Adrenal gland (tissue), 5 donors: Measurements from ENCODE around the gene RCN1.

Experiments
- POLR2A ChIP-seq, 2 donors: fragments of 450-650 bp; IDR thresholded peaks; one replicate each; pipeline ENCODE4 v1.6.1; 2017; ENCODE audit warnings: antibody characterized with exemption in 2 of 2, mild to moderate bottlenecking in 2 of 2, moderate library complexity in 1 of 2
- TF ChIP-seq, protein P1 (sequence below), 6 experiments: fragments of 450-650 bp in 4 of 6; fragments of 200-600 bp in 2 of 6; sonication (generic) in 1 of 6; IDR thresholded peaks; 1 replicate in 5 of 6; 2 replicates in 1 of 6; pipeline versions ENCODE4 v1.5.1 to v1.8.0; 2016 to 2021; ENCODE audit warnings: antibody characterized with exemption in 6 of 6, mild to moderate bottlenecking in 2 of 6, moderate library complexity in 1 of 6
- donor health status: DM: no; HTN: no; CAD: no.

DNA sequence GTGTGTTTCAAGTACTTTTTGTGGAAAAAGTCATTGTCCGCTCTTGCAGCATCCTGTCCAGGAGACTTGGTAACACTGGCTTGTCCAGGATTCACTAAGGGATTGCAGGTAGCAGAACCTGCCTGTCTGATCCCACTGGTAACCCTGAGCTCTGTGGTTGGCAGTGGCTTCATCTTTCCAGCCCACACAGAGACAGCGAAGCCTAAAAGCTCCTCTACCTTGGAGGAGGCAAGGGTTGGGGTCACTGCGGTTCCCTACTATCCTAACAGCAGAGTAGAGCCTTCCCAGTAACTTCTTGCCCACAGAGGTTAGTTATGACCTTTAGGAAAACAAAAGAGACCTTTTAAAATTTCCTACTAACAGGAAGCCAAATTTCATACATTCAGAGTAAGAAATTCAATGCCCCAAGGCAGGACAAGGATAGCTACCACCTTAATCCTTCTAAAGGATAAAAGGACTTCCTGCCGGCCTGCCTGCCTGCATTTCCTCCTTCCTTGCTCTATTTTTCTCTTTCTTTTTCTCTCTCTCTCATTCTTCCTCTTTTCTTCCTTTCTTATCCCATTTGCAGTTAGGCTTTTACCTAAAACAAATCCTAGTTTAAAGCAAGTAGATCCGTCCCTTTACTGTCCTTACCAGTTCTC, 8.4 kb upstream of the RCN1 start:
- TF ChIP-seq, protein P1, sequence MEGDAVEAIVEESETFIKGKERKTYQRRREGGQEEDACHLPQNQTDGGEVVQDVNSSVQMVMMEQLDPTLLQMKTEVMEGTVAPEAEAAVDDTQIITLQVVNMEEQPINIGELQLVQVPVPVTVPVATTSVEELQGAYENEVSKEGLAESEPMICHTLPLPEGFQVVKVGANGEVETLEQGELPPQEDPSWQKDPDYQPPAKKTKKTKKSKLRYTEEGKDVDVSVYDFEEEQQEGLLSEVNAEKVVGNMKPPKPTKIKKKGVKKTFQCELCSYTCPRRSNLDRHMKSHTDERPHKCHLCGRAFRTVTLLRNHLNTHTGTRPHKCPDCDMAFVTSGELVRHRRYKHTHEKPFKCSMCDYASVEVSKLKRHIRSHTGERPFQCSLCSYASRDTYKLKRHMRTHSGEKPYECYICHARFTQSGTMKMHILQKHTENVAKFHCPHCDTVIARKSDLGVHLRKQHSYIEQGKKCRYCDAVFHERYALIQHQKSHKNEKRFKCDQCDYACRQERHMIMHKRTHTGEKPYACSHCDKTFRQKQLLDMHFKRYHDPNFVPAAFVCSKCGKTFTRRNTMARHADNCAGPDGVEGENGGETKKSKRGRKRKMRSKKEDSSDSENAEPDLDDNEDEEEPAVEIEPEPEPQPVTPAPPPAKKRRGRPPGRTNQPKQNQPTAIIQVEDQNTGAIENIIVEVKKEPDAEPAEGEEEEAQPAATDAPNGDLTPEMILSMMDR (IDR thresholded peaks at IDR 0.05) = no peak
- no peak for TF ChIP-seq POLR2A (IDR thresholded peaks at IDR 0.05)
